Astrocyte (in vitro differentiated cells and primary cell): Measurements from ENCODE around the gene MCRS1. TPM values are rescaled to one million over a fixed set of nuclear protein-coding genes. Genes with fewer than 3 reads are reported as not detected.
A peak's percentile ranks its signal among the peaks of the same experiment; 100 is the strongest.

Source experiments
- DNase-seq: peaks from one replicate; pipeline ENCODE4 v3.0.0-alpha.2; 2010; ENCODE audit warnings: low read depth
- FAIRE-seq: peaks from 2 replicates; lab custom pipeline; 2011; peaks lifted over from hg19 to GRCh38; lab: Jason Lieb, UNC
- H2AFZ ChIP-seq: 2 replicates; pipeline ENCODE4 v1.6.0; 2012; ENCODE audit warnings: low read depth, low read length, inconsistent platforms
- H3K27ac ChIP-seq: 2 replicates; pipeline ENCODE4 v1.5.1; 2011; ENCODE audit warnings: low read depth, low read length, inconsistent platforms
- H3K27me3 ChIP-seq: 2 replicates; pipeline ENCODE4 v1.6.0; 2011; ENCODE audit warnings: low read length, inconsistent platforms; ENCODE audit not compliant: insufficient read depth
- H3K36me3 ChIP-seq: 2 replicates; pipeline ENCODE4 v1.5.1; 2011; ENCODE audit warnings: low read length, inconsistent platforms; ENCODE audit not compliant: insufficient read depth
- H3K4me1 ChIP-seq: 2 replicates; pipeline ENCODE4 v1.5.1; 2011; ENCODE audit warnings: low read length, inconsistent platforms; ENCODE audit not compliant: insufficient read depth
- H3K4me2 ChIP-seq: 2 replicates; pipeline ENCODE4 v1.6.0; 2012; ENCODE audit warnings: low read length, inconsistent platforms
- H3K4me3 ChIP-seq: 2 replicates; pipeline ENCODE4 v1.5.1; 2011; ENCODE audit warnings: low read depth, mild to moderate bottlenecking, low read length, inconsistent platforms; ENCODE audit not compliant: insufficient read depth
- H3K79me2 ChIP-seq: 2 replicates; pipeline ENCODE4 v1.6.0; 2012; ENCODE audit warnings: mild to moderate bottlenecking, low read length, inconsistent platforms; ENCODE audit not compliant: insufficient read depth
- H3K9ac ChIP-seq: 2 replicates; pipeline ENCODE4 v1.6.0; 2012; ENCODE audit warnings: mild to moderate bottlenecking, low read length, inconsistent platforms
- H3K9me3 ChIP-seq: 2 replicates; pipeline ENCODE4 v1.5.1; 2012; ENCODE audit warnings: low read depth, mild to moderate bottlenecking, low read length, inconsistent platforms; ENCODE audit not compliant: insufficient read depth
- H4K20me1 ChIP-seq: 2 replicates; pipeline ENCODE4 v1.6.0; 2012; ENCODE audit warnings: low read length, inconsistent platforms; ENCODE audit not compliant: insufficient read depth
- H3K27ac Mint-ChIP-seq: one replicate; pipeline ENCODE4 v1.8.0; 2021; ENCODE audit warnings: mild to moderate bottlenecking, mixed read lengths; ENCODE audit not compliant: unreplicated experiment
- H3K27me3 Mint-ChIP-seq: one replicate; pipeline ENCODE4 v1.8.0; 2021; ENCODE audit warnings: low read depth, mixed read lengths; ENCODE audit not compliant: unreplicated experiment
- H3K36me3 Mint-ChIP-seq: one replicate; pipeline ENCODE4 v1.8.0; 2021; ENCODE audit warnings: low read depth, mixed read lengths; ENCODE audit not compliant: unreplicated experiment
- H3K4me1 Mint-ChIP-seq: one replicate; pipeline ENCODE4 v1.8.0; 2021; ENCODE audit warnings: low read depth, mixed read lengths; ENCODE audit not compliant: unreplicated experiment
- H3K4me3 Mint-ChIP-seq: one replicate; pipeline ENCODE4 v1.8.0; 2021; ENCODE audit warnings: mild to moderate bottlenecking, moderate library complexity, mixed read lengths; ENCODE audit not compliant: unreplicated experiment
- H3K9me3 Mint-ChIP-seq: one replicate; pipeline ENCODE4 v1.8.0; 2021; ENCODE audit warnings: mild to moderate bottlenecking, mixed read lengths; ENCODE audit not compliant: unreplicated experiment
- EZH2 ChIP-seq: IDR thresholded peaks from 2 replicates; pipeline ENCODE4 v1.6.1; 2012; ENCODE audit warnings: mild to moderate bottlenecking, low read length, inconsistent platforms; ENCODE audit not compliant: insufficient read depth
- total RNA-seq: library from RNA; stranded (reverse); gene quantifications from 2 replicates; pipeline ENCODE4 v1.2.1, GENCODE V29; 2021
- TF ChIP-seq, protein P1 (sequence below): IDR thresholded peaks from 2 replicates; pipeline ENCODE4 v1.5.1; 2011; ENCODE audit warnings: low read depth, mild to moderate bottlenecking, inconsistent platforms, low read length, moderate library complexity; ENCODE audit not compliant: insufficient read depth

The MCRS1 gene
- total RNA-seq, 1 donor from 2014 or later: 45.2 TPM

- FAIRE-seq (no peak), DNase-seq (peak; percentile 57)
- Mint-ChIP-seq H3K4me1 (peaks cover 18% of the 10 kb centered on the region), H3K27me3 (no peaks in the 10 kb centered on the region), H3K36me3 (peaks cover 7% of the 10 kb centered on the region), H3K27ac (no peak overlapping the region), H3K9me3 (no peaks in the 10 kb centered on the region), H3K4me3 (no peak overlapping the region)
- H3K79me2 ChIP-seq: no peaks in the 10 kb centered on the region
- H3K9ac ChIP-seq: no peak overlapping the region
- no peak overlapping the region for H3K4me2 ChIP-seq
- no peak overlapping the region for H3K27ac ChIP-seq
- TF ChIP-seq EZH2: no peak
- TF ChIP-seq, protein P1, sequence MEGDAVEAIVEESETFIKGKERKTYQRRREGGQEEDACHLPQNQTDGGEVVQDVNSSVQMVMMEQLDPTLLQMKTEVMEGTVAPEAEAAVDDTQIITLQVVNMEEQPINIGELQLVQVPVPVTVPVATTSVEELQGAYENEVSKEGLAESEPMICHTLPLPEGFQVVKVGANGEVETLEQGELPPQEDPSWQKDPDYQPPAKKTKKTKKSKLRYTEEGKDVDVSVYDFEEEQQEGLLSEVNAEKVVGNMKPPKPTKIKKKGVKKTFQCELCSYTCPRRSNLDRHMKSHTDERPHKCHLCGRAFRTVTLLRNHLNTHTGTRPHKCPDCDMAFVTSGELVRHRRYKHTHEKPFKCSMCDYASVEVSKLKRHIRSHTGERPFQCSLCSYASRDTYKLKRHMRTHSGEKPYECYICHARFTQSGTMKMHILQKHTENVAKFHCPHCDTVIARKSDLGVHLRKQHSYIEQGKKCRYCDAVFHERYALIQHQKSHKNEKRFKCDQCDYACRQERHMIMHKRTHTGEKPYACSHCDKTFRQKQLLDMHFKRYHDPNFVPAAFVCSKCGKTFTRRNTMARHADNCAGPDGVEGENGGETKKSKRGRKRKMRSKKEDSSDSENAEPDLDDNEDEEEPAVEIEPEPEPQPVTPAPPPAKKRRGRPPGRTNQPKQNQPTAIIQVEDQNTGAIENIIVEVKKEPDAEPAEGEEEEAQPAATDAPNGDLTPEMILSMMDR: no peak
- H2AFZ ChIP-seq: no peak overlapping the region
- H3K4me3 ChIP-seq: no peak overlapping the region
- H3K9me3 ChIP-seq: no peaks in the 10 kb centered on the region
- H3K36me3 ChIP-seq: peaks cover 16% of the 10 kb centered on the region
- no peaks in the 10 kb centered on the region for H3K27me3 ChIP-seq
- peaks cover 20% of the 10 kb centered on the region for H3K4me1 ChIP-seq
- H4K20me1 ChIP-seq: no peaks in the 10 kb centered on the region
Measured at GRCh38 chr12:49518914-49519573, 48.9 kb downstream of the MCRS1 start.

- TF ChIP-seq, protein P1: no peak
- TF ChIP-seq EZH2: no peak
- Histone ChIP-seq H3K79me2 (no peaks in the 10 kb centered on the region), H3K4me1 (peaks cover 20% of the 10 kb centered on the region), H3K27me3 (no peaks in the 10 kb centered on the region), H3K4me2 (peak overlapping the region; percentile 77), H3K27ac (peak overlapping the region; percentile 52), H4K20me1 (no peaks in the 10 kb centered on the region), H3K9ac (peak overlapping the region; percentile 53), H2AFZ (no peak overlapping the region), H3K36me3 (no peaks in the 10 kb centered on the region), H3K9me3 (no peaks in the 10 kb centered on the region), H3K4me3 (no peak overlapping the region)
- H3K27me3 Mint-ChIP-seq: no peaks in the 10 kb centered on the region
- peaks cover under 1% of the 10 kb centered on the region for H3K36me3 Mint-ChIP-seq
- FAIRE-seq: peak; percentile 78
- H3K9me3 Mint-ChIP-seq: no peaks in the 10 kb centered on the region
- peak; percentile 89 for DNase-seq
- H3K4me3 Mint-ChIP-seq: no peak overlapping the region
- H3K27ac Mint-ChIP-seq: peak overlapping the region; percentile 36
- H3K4me1 Mint-ChIP-seq: peaks cover 21% of the 10 kb centered on the region
Measured at GRCh38 chr12:49515266-49515665, 52.7 kb downstream of the MCRS1 start.

DNA sequence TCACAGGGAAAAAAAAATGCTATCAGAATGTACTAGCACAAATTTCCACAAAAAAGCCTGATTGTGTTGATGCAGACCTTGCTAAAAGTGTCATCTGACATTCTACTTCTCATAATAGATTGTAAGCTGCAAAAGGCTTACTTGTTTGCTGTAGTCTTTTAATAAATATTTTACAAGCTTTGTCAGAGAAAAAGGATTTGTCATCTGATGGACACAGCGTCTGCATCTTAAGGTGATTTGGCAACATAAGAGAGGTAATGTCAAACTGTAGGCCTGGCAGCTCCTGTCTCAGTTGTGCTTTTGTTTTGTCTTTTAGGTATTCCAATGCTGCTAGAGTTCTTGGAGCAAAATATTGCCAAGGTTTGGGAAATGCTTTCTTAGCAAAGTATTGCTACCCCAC, 55.4 kb downstream of the MCRS1 start:
- no peak for TF ChIP-seq EZH2
- TF ChIP-seq, protein P1: no peak
- Histone ChIP-seq H3K4me1 (peaks cover 17% of the 10 kb centered on the region), H3K9ac (no peak overlapping the region), H3K79me2 (no peaks in the 10 kb centered on the region), H3K27ac (no peak overlapping the region), H3K4me3 (no peak overlapping the region), H2AFZ (no peak overlapping the region), H3K27me3 (no peaks in the 10 kb centered on the region), H3K36me3 (no peaks in the 10 kb centered on the region), H3K9me3 (no peaks in the 10 kb centered on the region), H4K20me1 (no peaks in the 10 kb centered on the region), H3K4me2 (no peak overlapping the region)
- Mint-ChIP-seq H3K4me3 (no peak overlapping the region), H3K27me3 (no peaks in the 10 kb centered on the region), H3K9me3 (no peaks in the 10 kb centered on the region), H3K27ac (no peak overlapping the region), H3K36me3 (no peaks in the 10 kb centered on the region), H3K4me1 (peaks cover 12% of the 10 kb centered on the region)
- DNase-seq: no peak
- FAIRE-seq: no peak
